Loucy (cell line): Measurements from ENCODE around the gene NDUFV2.

Experiments used
- H2AFZ ChIP-seq: fragments of 200-600 bp; sonication (generic); 2 replicates; pipeline ENCODE4 v1.6.0; 2016; ENCODE audit warnings: antibody characterized with exemption, mild to moderate bottlenecking, low read length, moderate library complexity
- H3F3A ChIP-seq: fragments of 200-600 bp; 2 replicates; pipeline ENCODE4 v1.6.0; 2016; ENCODE audit warnings: antibody characterized with exemption, low read depth, mild to moderate bottlenecking
- H3K27me3 ChIP-seq: fragments of 200-600 bp; sonication (generic); 2 replicates; pipeline ENCODE4 v1.6.1; 2014; ENCODE audit warnings: low read length, mild to moderate bottlenecking; ENCODE audit not compliant: insufficient read depth, poor library complexity, severe bottlenecking
- H3K36me3 ChIP-seq: fragments of 200-600 bp; sonication (generic); 2 replicates; pipeline ENCODE4 v1.6.1; 2016; ENCODE audit warnings: low read length; ENCODE audit not compliant: insufficient read depth
- H3K4me1 ChIP-seq: fragments of 200-600 bp; sonication (generic); 2 replicates; pipeline ENCODE4 v1.5.1; 2014; ENCODE audit warnings: low read length, mild to moderate bottlenecking; ENCODE audit not compliant: insufficient read depth, poor library complexity, severe bottlenecking
- H3K4me2 ChIP-seq: fragments of 200-600 bp; sonication (generic); 2 replicates; pipeline ENCODE4 v1.6.0; 2014; ENCODE audit warnings: antibody characterized with exemption, low read length, low read depth, mild to moderate bottlenecking; ENCODE audit not compliant: poor library complexity, severe bottlenecking
- H3K4me3 ChIP-seq: fragments of 200-600 bp; sonication (generic); 2 replicates; pipeline ENCODE4 v1.5.1; 2014; ENCODE audit warnings: low read length, mild to moderate bottlenecking, mixed read lengths; ENCODE audit not compliant: poor library complexity, severe bottlenecking
- H3K79me2 ChIP-seq: fragments of 200-600 bp; sonication (generic); 2 replicates; pipeline ENCODE4 v1.6.1; 2014; ENCODE audit warnings: low read length; ENCODE audit not compliant: insufficient read depth
- H3K9ac ChIP-seq: fragments of 200-600 bp; sonication (generic); 2 replicates; pipeline ENCODE4 v1.6.0; 2014; ENCODE audit warnings: mild to moderate bottlenecking, low read depth, low read length, moderate library complexity; ENCODE audit not compliant: poor library complexity, severe bottlenecking
- H3K9me2 ChIP-seq: fragments of 200-600 bp; sonication (generic); replicated peaks from 2 replicates; pipeline ENCODE4 v1.6.1; 2016; ENCODE audit warnings: low read depth, low read length, mixed read lengths
- H3K9me3 ChIP-seq: fragments of 200-600 bp; sonication (generic); 2 replicates; pipeline ENCODE4 v1.6.1; 2014; ENCODE audit warnings: mild to moderate bottlenecking, antibody characterized with exemption, low read length, low read depth; ENCODE audit not compliant: insufficient read depth
- H4K20me1 ChIP-seq: fragments of 200-600 bp; sonication (generic); 2 replicates; pipeline ENCODE4 v1.6.0; 2014; ENCODE audit warnings: antibody characterized with exemption, low read length, mild to moderate bottlenecking; ENCODE audit not compliant: insufficient read depth, poor library complexity, severe bottlenecking
- CTCF ChIP-seq: fragments of 200-600 bp; sonication (generic); conservative IDR thresholded peaks from 2 replicates; pipeline ENCODE4 v1.5.1; 2014; ENCODE audit warnings: mild to moderate bottlenecking, antibody characterized with exemption, low read length
- EZH2phosphoT487 ChIP-seq: fragments of 200-600 bp; IDR thresholded peaks from 2 replicates; pipeline ENCODE4 v1.6.1; 2018; ENCODE audit warnings: antibody characterized with exemption, mild to moderate bottlenecking, moderate library complexity, borderline replicate concordance

The NDUFV2 gene

DNA sequence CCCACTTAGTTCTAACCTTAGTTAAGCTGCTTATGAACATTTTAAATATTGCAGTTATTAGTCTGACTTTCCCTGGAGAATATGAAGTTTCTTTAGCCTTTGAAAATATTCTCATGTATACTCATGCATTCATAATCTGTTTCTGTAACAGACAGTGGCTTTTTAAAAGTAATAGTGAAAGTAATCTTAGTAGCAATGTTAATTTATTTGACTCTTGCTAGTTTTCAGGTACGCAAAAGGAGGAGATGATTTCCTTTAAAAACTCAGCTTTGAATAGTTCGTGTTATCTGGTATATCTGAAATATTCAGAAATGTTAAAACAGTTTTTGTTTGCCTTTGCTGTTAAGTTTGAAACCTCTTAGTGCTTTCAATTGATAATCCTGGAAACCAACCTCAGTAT lies 37.9 kb downstream of the NDUFV2 start:
- H2AFZ ChIP-seq: no peak overlapping the region
- H3K27me3 ChIP-seq: no peaks in the 10 kb centered on the region
- H3K9me2 ChIP-seq: no peaks in the 10 kb centered on the region
- peaks cover 47% of the 10 kb centered on the region for H3K4me1 ChIP-seq
- H3K79me2 ChIP-seq: peaks cover 74% of the 10 kb centered on the region
- no peaks in the 10 kb centered on the region for H3K36me3 ChIP-seq
- H3K4me3 ChIP-seq: peak overlapping the region; percentile 89
- peaks cover 5% of the 10 kb centered on the region; the same call in 1 of the 2 replicates for H3F3A ChIP-seq
- no peaks in the 10 kb centered on the region for H3K9me3 ChIP-seq
- TF ChIP-seq EZH2phosphoT487 (no peak), CTCF (no peak)
- peaks cover 62% of the 10 kb centered on the region for H4K20me1 ChIP-seq
- H3K9ac ChIP-seq: peak overlapping the region; percentile 10
- peak overlapping the region; percentile 96 for H3K4me2 ChIP-seq

GRCh38 chr18:9140984-9141383 lies 38.5 kb downstream of the NDUFV2 start:
- Histone ChIP-seq H3K9me3 (no peaks in the 10 kb centered on the region), H3K36me3 (no peaks in the 10 kb centered on the region), H3K27me3 (no peaks in the 10 kb centered on the region), H3K9me2 (no peaks in the 10 kb centered on the region), H3K4me3 (peak overlapping the region; percentile 89), H3K79me2 (peaks cover 80% of the 10 kb centered on the region), H3F3A (peaks cover 6% of the 10 kb centered on the region; the same call in 1 of the 2 replicates), H3K4me1 (peaks cover 42% of the 10 kb centered on the region), H3K9ac (peak overlapping the region; percentile 10), H3K4me2 (peak overlapping the region; percentile 96), H2AFZ (no peak overlapping the region), H4K20me1 (peaks cover 67% of the 10 kb centered on the region)
- TF ChIP-seq CTCF (no peak), EZH2phosphoT487 (no peak)

DNA sequence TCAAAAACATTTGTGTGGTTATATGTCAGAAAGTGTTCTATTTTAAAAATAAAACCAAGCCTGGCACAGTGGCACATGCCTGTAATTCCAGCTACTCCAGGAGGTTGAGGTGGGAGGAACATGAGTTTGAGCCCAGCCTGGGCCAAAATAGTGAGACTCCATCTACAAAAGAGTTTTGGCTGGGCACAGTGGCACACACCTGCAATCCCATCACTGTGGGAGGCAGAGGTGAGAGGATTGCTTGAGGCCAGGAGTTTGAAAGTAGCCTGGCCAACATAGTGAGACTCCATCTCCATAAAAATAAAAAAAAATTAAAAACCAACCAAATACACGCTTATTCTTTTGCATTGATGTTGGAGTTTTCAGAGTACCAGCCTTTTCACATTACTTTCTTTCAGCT lies 43.7 kb downstream of the NDUFV2 start:
- Histone ChIP-seq H3K79me2 (peaks cover 79% of the 10 kb centered on the region), H3K4me1 (peaks cover 14% of the 10 kb centered on the region), H2AFZ (no peak overlapping the region), H3K27me3 (no peaks in the 10 kb centered on the region), H4K20me1 (peaks cover 43% of the 10 kb centered on the region), H3K9ac (no peak overlapping the region), H3K4me2 (no peak overlapping the region), H3K36me3 (no peaks in the 10 kb centered on the region), H3K9me3 (no peaks in the 10 kb centered on the region), H3K4me3 (no peak overlapping the region), H3K9me2 (no peaks in the 10 kb centered on the region), H3F3A (0 out of 2 replicates have a peak, but pooled peaks cover 2% of the 10 kb centered on the region)
- TF ChIP-seq CTCF (no peak), EZH2phosphoT487 (no peak)
